Activated naive CD8-positive, alpha-beta T cell treated with anti-CD3 and anti-CD28 coated beads for 36 hours (primary cell): ENCODE data around the gene ROR2. TPM values are rescaled to one million over a fixed set of nuclear protein-coding genes. Genes with fewer than 3 reads are reported as not detected.

Experiments
- DNase-seq: peaks from one replicate; pipeline ENCODE4 v3.0.0; 2021
- H3K27ac Mint-ChIP-seq: one replicate; pipeline ENCODE4 v1.8.0; 2022; ENCODE audit warnings: mild to moderate bottlenecking, moderate library complexity, mixed read lengths
- H3K27me3 Mint-ChIP-seq: one replicate; pipeline ENCODE4 v1.8.0; 2022; ENCODE audit warnings: mild to moderate bottlenecking, mixed read lengths
- H3K36me3 Mint-ChIP-seq: one replicate; pipeline ENCODE4 v1.8.0; 2021; ENCODE audit warnings: mild to moderate bottlenecking, mixed read lengths
- H3K4me1 Mint-ChIP-seq: one replicate; pipeline ENCODE4 v1.8.0; 2021; ENCODE audit warnings: mixed read lengths
- H3K4me3 Mint-ChIP-seq: one replicate; pipeline ENCODE4 v1.8.0; 2022; ENCODE audit warnings: mild to moderate bottlenecking, moderate library complexity, mixed read lengths
- H3K9me3 Mint-ChIP-seq: one replicate; pipeline ENCODE4 v1.8.0; 2022; ENCODE audit warnings: mixed read lengths
- total RNA-seq, 2 experiments: library from RNA; stranded (reverse); gene quantifications; one replicate each; pipeline ENCODE4 v1.2.3, GENCODE V29; 2021

Gene ROR2
- total RNA-seq, 2 experiments from 2014 or later, result not detected

DNA sequence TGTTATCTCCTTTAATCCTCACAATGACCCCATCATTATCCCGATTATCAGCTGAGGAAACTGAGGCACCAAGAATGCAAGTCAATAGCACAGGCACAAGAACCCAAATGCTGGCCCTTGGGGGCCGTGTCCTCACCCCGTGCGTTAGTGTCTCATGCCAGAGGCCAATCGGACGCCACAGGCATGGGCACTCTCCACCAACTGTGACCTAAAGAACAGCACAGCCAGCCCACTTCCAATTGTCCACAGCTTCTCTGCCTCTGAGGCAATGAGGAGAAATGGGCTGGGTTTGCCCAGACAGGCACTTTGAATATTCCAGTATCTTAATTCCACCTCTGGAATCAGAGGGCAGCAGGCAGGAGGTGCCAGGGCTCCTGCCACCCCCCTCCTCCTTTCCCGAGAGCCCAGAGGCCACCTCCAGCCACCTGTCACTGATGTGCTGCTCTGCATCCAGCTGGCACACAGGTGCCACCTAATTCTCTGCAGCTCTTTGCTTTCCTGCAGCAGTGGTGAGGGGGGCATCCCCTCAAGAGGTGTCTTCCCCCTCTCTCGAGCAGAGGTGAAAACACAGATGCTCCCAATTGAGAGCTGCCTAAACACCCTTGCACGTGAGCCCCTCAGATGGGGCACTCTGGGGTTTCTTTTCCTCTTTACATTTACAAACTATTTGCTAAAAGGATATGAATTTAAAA, 107.5 kb downstream of the ROR2 start:
- H3K4me1 Mint-ChIP-seq, result peaks cover 12% of the 10 kb centered on the region
- no peak for DNase-seq
- H3K27ac Mint-ChIP-seq, result no peak overlapping the region
- H3K4me3 Mint-ChIP-seq, result no peak overlapping the region
- H3K27me3 Mint-ChIP-seq, result peaks cover 44% of the 10 kb centered on the region
- H3K9me3 Mint-ChIP-seq, result no peaks in the 10 kb centered on the region
- H3K36me3 Mint-ChIP-seq, result no peaks in the 10 kb centered on the region

DNA sequence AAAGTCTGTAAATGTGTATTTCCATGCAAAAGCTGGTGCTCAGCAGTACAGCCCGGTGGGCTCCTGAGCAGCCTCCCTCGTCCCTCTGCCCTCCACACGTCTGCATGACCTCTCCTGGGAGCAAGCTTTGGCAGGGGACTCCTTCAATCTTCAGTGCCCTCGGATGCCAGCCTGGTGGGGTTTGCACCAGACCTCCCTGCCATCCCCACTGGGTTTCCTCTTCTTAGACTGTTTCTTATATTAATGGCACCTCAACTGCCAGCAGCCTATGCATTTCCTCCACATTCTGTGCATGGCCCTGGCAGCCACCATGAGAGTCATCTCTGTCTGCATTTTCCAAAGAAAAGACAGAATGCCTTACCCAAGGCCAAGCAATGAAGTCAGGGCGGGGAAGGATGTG, 108.4 kb downstream of the ROR2 start:
- H3K4me3 Mint-ChIP-seq, result no peak overlapping the region
- H3K27ac Mint-ChIP-seq, result no peak overlapping the region
- H3K36me3 Mint-ChIP-seq, result no peaks in the 10 kb centered on the region
- H3K9me3 Mint-ChIP-seq, result no peaks in the 10 kb centered on the region
- peaks cover 7% of the 10 kb centered on the region for H3K4me1 Mint-ChIP-seq
- no peak for DNase-seq
- peaks cover 44% of the 10 kb centered on the region for H3K27me3 Mint-ChIP-seq

DNA sequence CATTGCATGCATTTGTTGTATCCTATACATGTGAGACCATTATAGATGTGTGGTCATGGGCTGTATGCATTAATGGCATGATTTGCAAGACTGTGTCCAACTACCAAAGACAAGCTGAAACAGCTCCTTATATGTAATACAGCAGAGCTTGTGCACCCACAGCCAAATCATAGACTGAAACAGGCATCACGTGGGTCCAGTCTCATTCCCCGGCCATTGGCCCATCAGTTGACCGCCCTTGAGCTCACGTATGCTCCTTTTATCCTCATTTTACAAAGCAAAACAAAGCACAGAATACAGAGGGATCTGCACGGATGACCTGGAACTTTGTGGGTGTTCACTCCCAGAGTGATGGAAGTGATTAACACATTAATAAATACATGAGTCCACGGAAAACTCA, 109.1 kb downstream of the ROR2 start:
- Mint-ChIP-seq H3K9me3 (no peaks in the 10 kb centered on the region), H3K27me3 (peaks cover 44% of the 10 kb centered on the region), H3K36me3 (no peaks in the 10 kb centered on the region), H3K4me1 (peaks cover 7% of the 10 kb centered on the region), H3K4me3 (no peak overlapping the region), H3K27ac (no peak overlapping the region)
- DNase-seq, result no peak

DNA sequence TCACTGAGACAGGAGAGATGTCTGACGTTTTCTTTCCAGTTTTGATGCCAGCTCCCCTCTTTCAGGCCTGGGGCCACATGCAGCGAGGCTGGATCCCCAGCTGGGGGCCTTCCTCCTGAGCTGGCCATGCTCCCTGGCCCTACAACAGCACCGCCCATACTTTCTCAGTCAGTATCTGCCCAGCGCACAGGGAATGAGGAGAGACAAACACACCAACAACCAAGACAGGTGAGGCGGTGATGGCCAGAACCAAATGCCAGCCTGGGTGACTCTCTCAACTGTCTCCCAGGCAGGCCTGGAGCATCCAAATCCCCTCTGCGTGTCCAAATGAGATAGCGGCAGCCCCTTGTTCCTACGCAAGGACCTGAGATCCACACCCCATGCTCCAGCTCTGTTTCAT, 109.6 kb downstream of the ROR2 start:
- Mint-ChIP-seq H3K36me3 (no peaks in the 10 kb centered on the region), H3K27me3 (peaks cover 44% of the 10 kb centered on the region)

DNA sequence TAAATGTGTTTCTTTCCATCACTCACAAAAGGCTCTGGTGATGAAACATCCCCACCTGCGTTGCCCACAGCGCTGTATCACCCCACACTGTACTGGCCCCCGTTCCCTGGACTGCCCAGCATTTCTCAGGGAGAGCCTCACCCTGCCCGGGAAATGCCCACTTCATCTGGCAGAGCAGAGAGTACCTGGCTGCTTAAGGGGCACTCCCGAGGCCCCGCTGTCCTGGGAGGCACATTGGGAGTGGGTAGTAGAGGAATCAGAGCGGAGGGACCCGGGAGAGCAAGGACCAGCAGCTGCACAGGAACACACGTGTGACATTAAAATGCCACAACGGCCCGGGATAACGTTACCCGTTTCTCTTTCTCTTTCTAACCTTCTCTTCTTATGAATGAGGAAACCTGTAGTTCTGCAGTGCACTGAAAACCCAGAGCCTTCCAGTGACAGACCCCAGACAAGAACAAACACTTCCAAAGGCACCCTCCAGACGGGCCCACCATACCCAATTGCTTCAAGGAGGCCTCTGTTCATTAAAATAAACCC, 110.0 kb downstream of the ROR2 start:
- H3K4me1 Mint-ChIP-seq, result peaks cover 7% of the 10 kb centered on the region
- H3K27me3 Mint-ChIP-seq, result peaks cover 44% of the 10 kb centered on the region
- no peaks in the 10 kb centered on the region for H3K9me3 Mint-ChIP-seq
- no peak overlapping the region for H3K27ac Mint-ChIP-seq
- peak overlapping the region; percentile 25 for H3K4me3 Mint-ChIP-seq
- no peak for DNase-seq
- no peaks in the 10 kb centered on the region for H3K36me3 Mint-ChIP-seq

More for the DNA sequence above, 109.6 kb downstream of the ROR2 start:
- Mint-ChIP-seq H3K9me3 (no peaks in the 10 kb centered on the region), H3K4me3 (no peak overlapping the region), H3K4me1 (peaks cover 7% of the 10 kb centered on the region), H3K27ac (no peak overlapping the region)
- DNase-seq, result no peak

DNA sequence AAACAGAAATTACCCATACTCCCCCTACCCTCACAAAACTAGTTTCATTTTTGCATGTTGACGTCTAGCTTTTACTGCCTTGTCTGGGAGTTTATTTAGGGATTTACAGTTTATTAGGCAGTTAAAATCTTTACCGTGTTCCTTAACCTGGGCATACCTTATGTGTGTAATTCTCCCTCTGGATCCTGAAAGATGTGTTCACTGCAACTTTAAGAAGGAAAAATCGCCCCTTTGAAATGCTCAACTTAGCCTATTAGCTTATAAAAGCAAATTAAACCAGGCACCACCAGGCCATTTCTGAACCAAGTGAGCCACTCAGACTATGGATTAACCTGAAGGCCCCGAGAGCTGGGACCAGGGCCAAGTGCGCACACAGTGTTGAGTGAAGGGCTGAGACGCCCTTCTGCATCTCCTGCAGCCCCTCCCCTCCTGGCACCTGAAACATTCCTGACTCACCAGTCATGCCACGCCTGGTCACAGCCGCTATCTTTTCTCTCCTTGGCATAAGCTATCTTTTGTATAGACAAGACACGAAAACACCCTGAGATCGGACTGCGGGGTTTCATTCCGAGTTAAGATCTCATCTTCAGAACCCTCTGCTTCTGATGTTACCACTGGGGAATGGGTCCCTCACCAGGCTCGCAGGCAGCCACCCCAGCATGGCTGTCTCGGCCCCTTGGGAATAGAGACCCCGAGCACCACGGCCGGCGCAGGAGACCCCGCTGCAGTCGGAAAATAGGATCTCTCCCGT, 111.9 kb downstream of the ROR2 start:
- H3K27ac Mint-ChIP-seq, result no peak overlapping the region
- no peaks in the 10 kb centered on the region for H3K9me3 Mint-ChIP-seq
- no peak overlapping the region for H3K4me3 Mint-ChIP-seq
- no peak for DNase-seq
- H3K4me1 Mint-ChIP-seq, result peaks cover 4% of the 10 kb centered on the region
- peaks cover 37% of the 10 kb centered on the region for H3K27me3 Mint-ChIP-seq
- no peaks in the 10 kb centered on the region for H3K36me3 Mint-ChIP-seq

DNA sequence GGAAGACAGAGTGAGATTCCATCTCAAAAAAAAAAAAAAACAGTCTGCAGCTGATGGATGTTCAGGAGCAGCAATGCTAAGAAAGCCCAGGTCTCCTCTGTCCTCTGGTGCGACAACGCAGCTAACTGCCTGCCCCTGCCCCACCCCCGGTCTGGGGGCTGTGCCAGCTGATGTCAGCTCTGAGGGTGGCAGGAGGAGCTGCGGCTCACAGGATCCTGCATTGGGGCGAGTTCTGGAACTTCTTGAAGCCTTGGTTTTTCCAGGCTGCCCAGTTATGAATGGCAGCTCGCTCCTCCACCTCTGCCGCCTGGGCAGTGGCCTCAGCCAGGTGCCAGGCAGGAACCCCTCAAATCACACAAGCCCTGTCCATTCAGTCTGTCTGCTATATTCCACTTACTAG, 113.5 kb downstream of the ROR2 start:
- Mint-ChIP-seq H3K9me3 (no peaks in the 10 kb centered on the region), H3K4me1 (peaks cover 4% of the 10 kb centered on the region), H3K4me3 (no peak overlapping the region), H3K27me3 (peaks cover 30% of the 10 kb centered on the region), H3K36me3 (no peaks in the 10 kb centered on the region), H3K27ac (no peak overlapping the region)
- no peak for DNase-seq

DNA sequence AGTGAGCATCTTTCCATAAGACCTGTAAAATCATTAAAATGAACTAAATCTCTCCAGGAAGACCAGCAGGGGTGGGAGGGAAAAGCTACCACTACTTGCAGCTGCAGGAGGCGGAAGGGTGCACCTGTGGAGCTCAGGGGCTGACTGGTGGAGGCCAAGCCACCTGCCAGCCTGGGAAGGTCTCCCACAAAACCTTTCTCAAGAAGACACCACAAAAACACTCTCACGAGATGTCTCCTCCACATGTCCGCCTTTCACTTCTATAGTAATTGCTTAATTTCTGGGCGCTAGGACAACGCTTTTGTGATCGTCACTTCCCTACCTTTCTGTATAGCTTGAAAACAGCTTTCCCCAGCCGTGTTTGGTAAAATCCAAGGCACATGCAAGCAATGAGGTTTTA, 114.4 kb downstream of the ROR2 start:
- Mint-ChIP-seq H3K27me3 (peaks cover 23% of the 10 kb centered on the region), H3K9me3 (no peaks in the 10 kb centered on the region), H3K36me3 (no peaks in the 10 kb centered on the region), H3K4me3 (no peak overlapping the region), H3K27ac (no peak overlapping the region), H3K4me1 (peaks cover 4% of the 10 kb centered on the region)
- DNase-seq, result no peak

DNA sequence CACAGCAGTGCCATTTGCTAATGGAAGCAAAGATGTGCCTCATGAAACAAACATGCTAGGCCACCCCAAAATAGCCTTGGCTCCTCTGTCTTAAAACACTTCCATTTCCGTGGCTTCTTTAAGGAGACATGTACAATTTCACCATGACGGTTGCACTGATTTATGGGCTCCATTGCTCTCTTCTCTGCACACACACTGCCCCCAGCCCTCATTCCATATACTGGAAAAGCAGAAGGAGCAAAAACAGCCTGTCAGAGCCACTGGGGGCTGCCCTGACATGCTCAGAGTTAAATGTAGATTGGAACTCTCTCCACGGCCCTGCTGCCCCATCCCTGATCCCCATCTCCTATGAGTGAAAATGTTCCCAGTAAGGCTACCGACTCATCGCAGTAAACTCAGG, 114.8 kb downstream of the ROR2 start:
- no peak overlapping the region for H3K4me3 Mint-ChIP-seq
- H3K36me3 Mint-ChIP-seq, result no peaks in the 10 kb centered on the region
- H3K27me3 Mint-ChIP-seq, result peaks cover 19% of the 10 kb centered on the region
- no peak overlapping the region for H3K27ac Mint-ChIP-seq
- H3K9me3 Mint-ChIP-seq, result no peaks in the 10 kb centered on the region
- H3K4me1 Mint-ChIP-seq, result peaks cover 3% of the 10 kb centered on the region
- no peak for DNase-seq

DNA sequence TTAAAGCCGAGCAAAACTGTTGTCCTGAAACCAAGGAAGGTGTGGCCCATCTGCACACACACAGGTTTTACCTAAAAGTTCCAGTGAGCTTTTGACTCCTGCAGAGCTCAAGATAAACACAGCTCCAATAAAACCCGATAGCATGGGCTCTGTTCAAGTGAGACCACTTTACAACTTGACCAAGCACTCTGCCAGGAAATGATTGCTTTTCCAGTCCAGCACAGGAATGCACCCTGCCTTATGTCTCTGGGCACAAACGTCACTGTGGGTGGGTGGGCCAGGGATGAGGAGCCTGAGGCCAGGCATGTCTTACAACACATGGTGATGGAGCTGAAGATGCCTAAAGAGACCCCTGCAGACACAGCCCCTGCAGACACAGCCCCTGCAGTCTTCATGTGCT, 115.3 kb downstream of the ROR2 start:
- H3K4me1 Mint-ChIP-seq, result no peaks in the 10 kb centered on the region
- H3K36me3 Mint-ChIP-seq, result no peaks in the 10 kb centered on the region
- no peak overlapping the region for H3K4me3 Mint-ChIP-seq
- H3K9me3 Mint-ChIP-seq, result no peaks in the 10 kb centered on the region
- H3K27me3 Mint-ChIP-seq, result peaks cover 14% of the 10 kb centered on the region
- no peak overlapping the region for H3K27ac Mint-ChIP-seq
- DNase-seq, result no peak

DNA sequence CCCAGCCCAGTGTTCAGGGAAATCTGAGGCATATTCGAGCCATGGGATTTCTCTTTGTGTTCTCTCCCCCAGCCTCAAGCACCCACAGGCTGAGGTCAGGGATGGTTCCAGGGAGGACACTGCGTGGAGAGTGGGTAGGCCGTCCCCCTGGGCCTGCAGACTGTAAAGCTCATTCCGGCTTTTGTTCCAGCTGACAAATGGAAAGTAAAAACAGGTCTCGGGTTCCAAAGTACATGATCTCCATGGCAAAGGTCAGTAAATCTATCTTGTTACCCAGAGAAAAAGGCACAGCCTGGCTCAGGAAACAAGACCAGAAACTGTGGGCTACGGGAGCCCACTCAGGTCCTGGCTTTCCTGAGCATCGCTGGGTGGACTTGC, 116.2 kb downstream of the ROR2 start:
- Mint-ChIP-seq H3K9me3 (no peaks in the 10 kb centered on the region), H3K27me3 (peaks cover 7% of the 10 kb centered on the region), H3K36me3 (no peaks in the 10 kb centered on the region), H3K27ac (no peak overlapping the region), H3K4me3 (no peak overlapping the region), H3K4me1 (no peaks in the 10 kb centered on the region)
- no peak for DNase-seq

DNA sequence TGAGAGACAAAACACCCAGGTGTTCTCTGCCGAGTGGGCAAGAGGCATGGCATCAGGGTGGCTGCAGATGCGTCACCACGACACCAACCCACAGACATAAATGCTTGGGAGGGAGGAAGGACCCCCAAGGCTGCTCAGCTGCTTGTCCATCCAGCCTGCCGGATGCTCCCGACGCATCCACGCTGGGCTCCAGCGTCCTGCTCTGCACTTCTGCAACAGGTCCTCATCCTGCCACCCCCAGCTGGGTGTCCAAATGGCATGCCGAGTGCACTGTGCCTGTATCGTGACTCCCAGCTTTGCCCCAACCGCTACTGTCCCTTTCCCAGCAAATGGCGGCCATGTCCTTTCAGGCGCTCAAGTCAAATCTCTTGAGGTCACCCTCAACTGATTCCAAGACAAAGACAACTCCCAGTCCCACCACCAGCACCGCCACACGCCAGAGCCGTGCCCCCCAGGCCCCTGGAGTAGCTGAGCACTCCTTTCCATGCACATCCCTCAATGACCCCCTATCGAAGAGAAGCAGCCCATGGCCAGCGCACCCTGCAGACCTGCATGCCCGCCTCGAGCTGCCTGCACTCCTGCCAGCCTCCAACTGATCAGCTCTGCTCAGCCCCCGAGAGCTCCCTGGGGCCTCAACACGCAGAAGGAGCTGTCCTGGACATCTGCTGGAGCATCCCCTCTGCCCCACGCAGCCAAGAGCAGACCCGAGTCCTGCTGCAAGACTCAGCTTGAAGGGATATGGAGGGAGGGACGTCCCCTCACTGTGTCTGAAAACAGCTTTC, 116.7 kb downstream of the ROR2 start:
- Mint-ChIP-seq H3K27me3 (peaks cover 2% of the 10 kb centered on the region), H3K36me3 (no peaks in the 10 kb centered on the region), H3K9me3 (no peaks in the 10 kb centered on the region), H3K4me3 (no peak overlapping the region), H3K27ac (no peak overlapping the region), H3K4me1 (no peaks in the 10 kb centered on the region)
- DNase-seq, result no peak

DNA sequence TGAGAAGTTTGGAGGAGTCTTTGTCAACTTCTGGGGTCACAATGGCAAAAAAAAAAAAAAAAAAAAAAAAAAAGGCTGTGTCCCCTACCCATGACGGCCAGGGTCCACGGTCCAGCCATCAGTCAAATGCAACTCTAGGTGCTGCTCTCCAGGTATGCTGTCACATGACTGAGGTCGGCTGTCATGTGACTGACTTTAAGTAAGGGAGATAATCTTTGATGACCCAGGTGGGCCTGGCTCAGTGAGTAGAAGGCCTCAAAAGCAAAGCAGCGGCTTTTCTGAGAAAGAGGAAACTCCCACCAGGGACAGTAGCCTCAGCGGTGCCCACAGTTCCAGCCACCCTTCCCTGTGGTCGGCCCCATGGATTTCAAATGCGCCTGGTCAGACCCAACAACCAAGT, 117.7 kb downstream of the ROR2 start:
- Mint-ChIP-seq H3K4me3 (no peak overlapping the region), H3K9me3 (no peaks in the 10 kb centered on the region), H3K36me3 (no peaks in the 10 kb centered on the region), H3K27me3 (no peaks in the 10 kb centered on the region), H3K27ac (no peak overlapping the region), H3K4me1 (no peaks in the 10 kb centered on the region)
- DNase-seq, result no peak

DNA sequence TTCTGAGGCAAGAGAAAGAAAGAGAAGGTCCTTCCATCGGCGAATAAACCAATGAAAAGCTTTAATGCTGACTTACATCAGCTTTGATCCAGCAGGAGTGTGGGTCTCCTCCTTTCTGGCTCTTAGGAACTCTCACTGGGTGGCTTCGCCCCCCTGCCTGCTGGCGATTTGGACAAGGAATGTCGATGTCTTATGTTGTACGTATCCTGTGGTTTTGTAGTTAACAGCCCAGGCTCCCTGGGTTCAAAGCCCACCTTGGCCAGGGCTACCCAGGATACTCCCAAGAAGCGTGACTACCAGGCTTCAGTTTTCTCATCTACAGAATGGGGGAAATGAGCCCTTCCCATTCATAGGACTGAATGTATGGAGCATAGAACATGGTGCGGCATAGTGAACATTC, 124.2 kb downstream of the ROR2 start:
- Mint-ChIP-seq H3K4me1 (no peaks in the 10 kb centered on the region), H3K36me3 (no peaks in the 10 kb centered on the region), H3K9me3 (no peaks in the 10 kb centered on the region), H3K27me3 (no peaks in the 10 kb centered on the region), H3K27ac (no peak overlapping the region), H3K4me3 (no peak overlapping the region)
- no peak for DNase-seq

DNA sequence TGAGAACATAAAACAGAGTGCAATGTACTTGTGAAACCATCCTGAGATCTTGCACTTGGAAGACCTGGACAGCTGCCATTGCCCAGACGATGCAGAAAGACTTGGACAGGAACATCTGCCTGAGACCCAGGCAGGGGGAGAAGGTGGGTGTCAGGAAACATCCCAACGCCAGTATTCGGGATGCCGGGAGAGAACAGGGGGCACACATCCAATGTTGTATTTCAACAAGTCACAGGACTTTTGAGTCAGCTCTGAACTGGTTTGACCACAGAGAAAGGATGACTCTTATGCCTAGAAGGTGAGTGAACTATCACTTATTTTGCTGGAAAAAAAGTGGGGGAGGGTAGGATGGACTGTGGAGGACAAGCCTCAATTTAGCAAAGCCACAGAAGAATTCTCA, 124.6 kb downstream of the ROR2 start:
- no peak overlapping the region for H3K4me3 Mint-ChIP-seq
- H3K9me3 Mint-ChIP-seq, result no peaks in the 10 kb centered on the region
- H3K36me3 Mint-ChIP-seq, result no peaks in the 10 kb centered on the region
- no peak overlapping the region for H3K27ac Mint-ChIP-seq
- no peaks in the 10 kb centered on the region for H3K4me1 Mint-ChIP-seq
- no peaks in the 10 kb centered on the region for H3K27me3 Mint-ChIP-seq
- no peak for DNase-seq
